NT2/D1 (cell line): ENCODE data around the gene F2RL3.

Experiments used
- SUZ12 ChIP-seq: IDR thresholded peaks from 2 replicates; pipeline ENCODE4 v1.6.1; 2011; ENCODE audit not compliant: insufficient read length, insufficient read depth; ENCODE audit errors: extremely low read depth
- YY1 ChIP-seq: IDR thresholded peaks from 2 replicates; pipeline ENCODE4 v1.6.1; 2011; ENCODE audit not compliant: insufficient read length, insufficient read depth

DNA sequence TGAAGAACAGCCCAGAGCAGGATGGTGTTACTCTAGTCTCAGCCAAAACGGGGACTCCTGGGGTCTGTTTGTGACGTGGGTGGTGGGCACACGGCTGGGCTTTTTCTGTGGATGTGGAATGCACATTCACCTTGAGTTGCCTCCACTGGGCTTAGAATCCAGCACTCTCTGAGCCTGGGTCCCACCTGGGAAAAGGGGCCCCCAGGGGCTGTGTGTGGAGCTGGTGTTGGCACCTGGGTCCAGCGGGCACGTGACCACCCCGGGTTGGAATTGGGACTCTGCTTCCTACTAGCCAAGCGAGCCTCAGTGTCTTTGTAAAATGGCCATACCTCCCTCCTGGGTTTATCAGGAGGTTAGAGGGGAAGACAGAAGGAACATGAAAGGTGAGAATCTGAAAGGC, 29.2 kb upstream of the F2RL3 start:
- TF ChIP-seq YY1 (no peak), SUZ12 (no peak)
